ENCODE measurements around the gene CAPRIN1.

The CAPRIN1 gene

DNA sequence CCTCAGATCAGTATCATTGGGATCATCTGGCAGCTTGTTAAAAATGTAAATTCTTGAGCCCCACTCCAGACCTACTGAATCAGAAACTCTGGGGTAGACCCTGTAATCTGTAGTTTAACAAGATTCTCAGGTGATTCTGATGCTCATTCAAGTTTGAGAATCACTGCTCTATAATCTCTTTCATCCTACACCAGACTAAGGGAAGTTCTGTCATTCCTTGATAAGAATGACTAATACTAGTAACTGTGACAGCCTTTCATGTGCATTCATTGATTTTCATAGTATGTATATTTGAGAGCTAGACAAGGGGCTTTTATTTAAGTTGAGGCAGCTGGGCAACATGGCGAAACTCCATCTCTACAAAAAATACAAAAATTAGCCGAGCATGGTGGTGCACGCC is 83.9 kb downstream of the CAPRIN1 start:
- Histone ChIP-seq H3K79me2 (no peaks in the 10 kb centered on the region), H3K4me3 (ENCODE audit: low read depth, low read length) (no peak overlapping the region), H2AFZ (no peak overlapping the region), H3K36me3 (ENCODE audit: control insufficient read depth, insufficient read depth, low read length) (no peaks in the 10 kb centered on the region), H3K9me3 (ENCODE audit: control insufficient read depth, low read length) (no peaks in the 10 kb centered on the region), H3K4me2 (ENCODE audit: low read length) (no peak overlapping the region), H3K4me1 (no peaks in the 10 kb centered on the region), H3K27ac (no peak overlapping the region), H3K27me3 (ENCODE audit: control insufficient read depth, insufficient read depth, low read length) (no peaks in the 10 kb centered on the region), H3K9ac (no peak overlapping the region)
- TF ChIP-seq, protein P1, sequence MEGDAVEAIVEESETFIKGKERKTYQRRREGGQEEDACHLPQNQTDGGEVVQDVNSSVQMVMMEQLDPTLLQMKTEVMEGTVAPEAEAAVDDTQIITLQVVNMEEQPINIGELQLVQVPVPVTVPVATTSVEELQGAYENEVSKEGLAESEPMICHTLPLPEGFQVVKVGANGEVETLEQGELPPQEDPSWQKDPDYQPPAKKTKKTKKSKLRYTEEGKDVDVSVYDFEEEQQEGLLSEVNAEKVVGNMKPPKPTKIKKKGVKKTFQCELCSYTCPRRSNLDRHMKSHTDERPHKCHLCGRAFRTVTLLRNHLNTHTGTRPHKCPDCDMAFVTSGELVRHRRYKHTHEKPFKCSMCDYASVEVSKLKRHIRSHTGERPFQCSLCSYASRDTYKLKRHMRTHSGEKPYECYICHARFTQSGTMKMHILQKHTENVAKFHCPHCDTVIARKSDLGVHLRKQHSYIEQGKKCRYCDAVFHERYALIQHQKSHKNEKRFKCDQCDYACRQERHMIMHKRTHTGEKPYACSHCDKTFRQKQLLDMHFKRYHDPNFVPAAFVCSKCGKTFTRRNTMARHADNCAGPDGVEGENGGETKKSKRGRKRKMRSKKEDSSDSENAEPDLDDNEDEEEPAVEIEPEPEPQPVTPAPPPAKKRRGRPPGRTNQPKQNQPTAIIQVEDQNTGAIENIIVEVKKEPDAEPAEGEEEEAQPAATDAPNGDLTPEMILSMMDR (IDR thresholded peaks at IDR 0.05) = no peak

DNA sequence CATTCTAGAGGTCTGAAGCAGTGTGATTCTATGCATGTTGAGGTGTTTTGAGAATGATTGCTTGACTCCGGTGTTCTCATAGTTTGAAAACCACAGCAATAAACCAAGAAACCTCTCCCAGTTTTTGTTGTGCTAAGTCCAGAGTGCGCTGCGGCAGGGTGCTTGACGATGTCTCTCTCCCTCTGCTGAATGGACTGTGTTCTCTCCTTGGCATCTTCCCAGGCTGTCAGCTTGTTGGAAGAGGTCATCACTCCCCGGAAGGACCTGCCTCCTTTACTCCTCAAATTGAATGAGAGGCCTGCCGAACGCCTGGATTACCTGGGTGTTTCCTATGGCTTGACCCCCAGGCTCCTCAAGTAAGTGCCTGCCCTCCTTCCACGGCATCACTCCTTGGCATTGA is 84.9 kb downstream of the CAPRIN1 start:
- no peak overlapping the region for H3K4me2 ChIP-seq (ENCODE audit: low read length)
- H3K27ac ChIP-seq = no peak overlapping the region
- no peaks in the 10 kb centered on the region for H3K4me1 ChIP-seq
- H2AFZ ChIP-seq = no peak overlapping the region
- H3K9ac ChIP-seq = no peak overlapping the region
- no peaks in the 10 kb centered on the region for H3K36me3 ChIP-seq (ENCODE audit: control insufficient read depth, insufficient read depth, low read length)
- no peaks in the 10 kb centered on the region for H3K9me3 ChIP-seq (ENCODE audit: control insufficient read depth, low read length)
- H3K27me3 ChIP-seq (ENCODE audit: control insufficient read depth, insufficient read depth, low read length) = no peaks in the 10 kb centered on the region
- TF ChIP-seq, protein P1 (IDR thresholded peaks at IDR 0.05) = no peak
- H3K4me3 ChIP-seq (ENCODE audit: low read depth, low read length) = no peak overlapping the region
- H3K79me2 ChIP-seq = no peaks in the 10 kb centered on the region

DNA sequence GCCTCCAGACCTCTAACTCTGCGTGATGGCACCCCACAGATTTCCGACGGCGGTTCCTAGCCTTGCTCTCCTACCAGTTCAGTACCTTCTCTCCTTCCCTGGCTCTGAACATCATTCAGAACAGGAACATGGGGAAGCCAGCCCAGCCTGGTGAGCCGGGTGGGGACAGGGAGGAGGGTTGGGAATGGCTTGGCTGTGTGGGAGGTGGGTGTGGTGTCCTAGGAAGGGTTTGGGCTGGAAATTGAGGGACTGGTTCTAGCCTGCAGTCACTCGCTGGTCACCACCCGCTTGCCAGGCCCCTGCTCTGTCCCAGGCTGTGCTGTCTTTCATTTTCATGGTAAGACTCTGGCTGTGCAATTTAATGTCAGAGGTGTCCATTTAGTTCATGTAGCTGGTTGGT is 87.8 kb downstream of the CAPRIN1 start:
- Histone ChIP-seq H3K4me2 (ENCODE audit: low read length) (no peak overlapping the region), H2AFZ (no peak overlapping the region), H3K27me3 (ENCODE audit: control insufficient read depth, insufficient read depth, low read length) (no peaks in the 10 kb centered on the region), H3K79me2 (no peaks in the 10 kb centered on the region), H3K9me3 (ENCODE audit: control insufficient read depth, low read length) (no peaks in the 10 kb centered on the region), H3K9ac (no peak overlapping the region), H3K4me1 (no peaks in the 10 kb centered on the region), H3K27ac (no peak overlapping the region), H3K36me3 (ENCODE audit: control insufficient read depth, insufficient read depth, low read length) (no peaks in the 10 kb centered on the region), H3K4me3 (ENCODE audit: low read depth, low read length) (no peak overlapping the region)
- TF ChIP-seq, protein P1 (IDR thresholded peaks at IDR 0.05) = no peak

DNA sequence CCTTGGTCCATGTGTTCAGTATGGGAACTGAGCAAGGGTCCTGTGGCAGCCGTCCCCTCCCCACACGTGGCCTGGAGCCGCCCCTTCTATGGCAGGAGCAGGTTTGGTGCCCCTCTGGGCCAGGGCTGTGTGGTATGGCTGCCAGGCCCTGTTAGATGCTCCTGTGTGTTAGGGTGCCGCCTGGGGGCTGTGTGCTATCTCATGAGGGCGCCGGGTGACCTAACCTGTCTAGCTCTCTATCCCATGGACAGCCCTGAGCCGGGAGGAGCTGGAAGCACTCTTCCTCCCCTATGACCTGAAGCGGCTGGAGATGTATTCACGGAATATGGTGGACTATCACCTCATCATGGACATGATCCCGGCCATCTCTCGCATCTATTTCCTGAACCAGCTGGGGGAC is 88.6 kb downstream of the CAPRIN1 start:
- H3K36me3 ChIP-seq (ENCODE audit: control insufficient read depth, insufficient read depth, low read length) = no peaks in the 10 kb centered on the region
- no peak overlapping the region for H3K4me2 ChIP-seq (ENCODE audit: low read length)
- no peaks in the 10 kb centered on the region for H3K79me2 ChIP-seq
- H3K27ac ChIP-seq = no peak overlapping the region
- H2AFZ ChIP-seq = no peak overlapping the region
- H3K9me3 ChIP-seq (ENCODE audit: control insufficient read depth, low read length) = no peaks in the 10 kb centered on the region
- no peaks in the 10 kb centered on the region for H3K27me3 ChIP-seq (ENCODE audit: control insufficient read depth, insufficient read depth, low read length)
- TF ChIP-seq, protein P1 (IDR thresholded peaks at IDR 0.05) = no peak
- no peaks in the 10 kb centered on the region for H3K4me1 ChIP-seq
- H3K4me3 ChIP-seq (ENCODE audit: low read depth, low read length) = no peak overlapping the region
- no peak overlapping the region for H3K9ac ChIP-seq

DNA sequence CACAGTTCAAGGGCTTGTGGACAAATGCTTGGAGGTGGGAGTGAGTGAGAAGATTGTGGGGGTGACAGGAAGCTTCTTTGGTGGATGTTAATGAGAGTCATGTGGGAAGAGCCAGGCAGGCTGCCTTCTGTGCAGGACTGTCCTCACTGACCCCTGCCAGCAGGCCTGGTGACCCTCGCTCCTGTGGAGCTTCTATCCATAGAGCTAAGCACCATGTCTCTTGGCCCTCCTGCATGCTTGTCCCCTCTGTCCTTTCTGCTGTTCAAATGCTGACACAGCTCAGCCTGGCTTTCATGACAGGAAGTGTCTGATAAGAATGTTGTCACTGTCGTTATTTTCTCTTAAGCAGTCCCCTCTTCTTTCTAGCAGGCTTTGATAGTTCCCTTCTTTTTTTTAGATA is 91.5 kb downstream of the CAPRIN1 start:
- H3K27me3 ChIP-seq (ENCODE audit: control insufficient read depth, insufficient read depth, low read length) = no peaks in the 10 kb centered on the region
- no peaks in the 10 kb centered on the region for H3K36me3 ChIP-seq (ENCODE audit: control insufficient read depth, insufficient read depth, low read length)
- no peak overlapping the region for H3K9ac ChIP-seq
- no peak overlapping the region for H3K4me2 ChIP-seq (ENCODE audit: low read length)
- H3K4me3 ChIP-seq (ENCODE audit: low read depth, low read length) = no peak overlapping the region
- no peaks in the 10 kb centered on the region for H3K4me1 ChIP-seq
- H3K27ac ChIP-seq = no peak overlapping the region
- no peak overlapping the region for H2AFZ ChIP-seq
- no peaks in the 10 kb centered on the region for H3K79me2 ChIP-seq
- H3K9me3 ChIP-seq (ENCODE audit: control insufficient read depth, low read length) = no peaks in the 10 kb centered on the region
- TF ChIP-seq, protein P1 (IDR thresholded peaks at IDR 0.05) = no peak
